Esophagus muscularis mucosa (tissue), 3 donors: ENCODE results near the gene SAFB.
A peak's percentile ranks its signal among the peaks of the same experiment; 100 is the strongest.

ENCODE experiments used
- CTCF ChIP-seq, 3 experiments: fragments of 200-600 bp in 2 of 3; fragments of 450-650 bp in 1 of 3; sonication (generic) in 2 of 3; IDR thresholded peaks; one replicate each; pipeline ENCODE4 v1.5.1; 2017 to 2019; ENCODE audit warnings: antibody characterized with exemption in 3 of 3, mild to moderate bottlenecking in 2 of 3, moderate library complexity in 1 of 3
- POLR2A ChIP-seq: fragments of 450-650 bp; IDR thresholded peaks from one replicate; pipeline ENCODE4 v1.6.1; 2017; ENCODE audit warnings: antibody characterized with exemption, moderate library complexity, mild to moderate bottlenecking, low read depth
- POLR2AphosphoS5 ChIP-seq, 2 donors: sonication (generic); formaldehyde crosslinking; IDR thresholded peaks; one replicate each; pipeline ENCODE4 v1.6.1; 2017; ENCODE audit warnings: antibody characterized with exemption in 2 of 2

GRCh38 chr19:5622465-5623396, at the start of gene SAFB, which contains the start of gene SAFB2:
- TF ChIP-seq CTCF (IDR thresholded peaks at IDR 0.05): peak in 1 of 3 experiments; percentile 8
- TF ChIP-seq POLR2AphosphoS5 (IDR thresholded peaks at IDR 0.05): peak; percentile 100
- peak; percentile 97 for TF ChIP-seq POLR2A
